ENCODE measurements around the gene MOB3B.

DNA sequence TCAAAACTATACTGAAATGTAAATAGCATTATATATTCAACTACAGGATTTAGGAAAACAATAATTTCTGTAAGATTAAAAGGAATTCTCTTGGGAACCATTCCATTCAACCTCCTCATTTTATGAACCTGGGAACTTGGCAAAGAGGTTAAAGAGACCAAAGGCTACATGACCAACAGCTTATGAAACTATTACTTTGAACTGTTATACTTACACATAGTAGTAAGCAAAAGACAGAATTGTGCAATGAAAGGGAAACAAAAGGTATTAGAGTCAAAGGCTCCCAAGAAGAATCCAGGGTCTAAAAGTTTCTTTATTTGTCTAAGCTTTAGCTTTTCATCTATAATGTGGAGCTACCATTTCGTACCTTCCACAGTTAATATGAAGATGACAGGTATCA, 36.5 kb upstream of the MOB3B start:
- TF ChIP-seq, protein P1, sequence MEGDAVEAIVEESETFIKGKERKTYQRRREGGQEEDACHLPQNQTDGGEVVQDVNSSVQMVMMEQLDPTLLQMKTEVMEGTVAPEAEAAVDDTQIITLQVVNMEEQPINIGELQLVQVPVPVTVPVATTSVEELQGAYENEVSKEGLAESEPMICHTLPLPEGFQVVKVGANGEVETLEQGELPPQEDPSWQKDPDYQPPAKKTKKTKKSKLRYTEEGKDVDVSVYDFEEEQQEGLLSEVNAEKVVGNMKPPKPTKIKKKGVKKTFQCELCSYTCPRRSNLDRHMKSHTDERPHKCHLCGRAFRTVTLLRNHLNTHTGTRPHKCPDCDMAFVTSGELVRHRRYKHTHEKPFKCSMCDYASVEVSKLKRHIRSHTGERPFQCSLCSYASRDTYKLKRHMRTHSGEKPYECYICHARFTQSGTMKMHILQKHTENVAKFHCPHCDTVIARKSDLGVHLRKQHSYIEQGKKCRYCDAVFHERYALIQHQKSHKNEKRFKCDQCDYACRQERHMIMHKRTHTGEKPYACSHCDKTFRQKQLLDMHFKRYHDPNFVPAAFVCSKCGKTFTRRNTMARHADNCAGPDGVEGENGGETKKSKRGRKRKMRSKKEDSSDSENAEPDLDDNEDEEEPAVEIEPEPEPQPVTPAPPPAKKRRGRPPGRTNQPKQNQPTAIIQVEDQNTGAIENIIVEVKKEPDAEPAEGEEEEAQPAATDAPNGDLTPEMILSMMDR (IDR thresholded peaks at IDR 0.05) = no peak
- TF ChIP-seq EZH2 (IDR thresholded peaks at IDR 0.05) = no peak
